A673 (cell line): Measurements from ENCODE around the gene TEAD3. TPM values are rescaled to one million over a fixed set of nuclear protein-coding genes. Genes with fewer than 3 reads are reported as not detected.

Source experiments
- Bru-seq: library from RNA; stranded (reverse); fragments of 400-500 nt; gene quantifications from one replicate; lab custom pipeline; 2021; lab: Mats Ljungman, UMichigan
- BruChase-seq, 2 experiments: library from RNA; stranded (reverse); fragments of 400-500 nt; gene quantifications; one replicate each; lab custom pipeline; 2021; lab: Mats Ljungman, UMichigan
- BruUV-seq: library from RNA; stranded (reverse); fragments of 400-500 nt; replicated peaks from 2 replicates; lab custom pipeline; 2021; lab: Mats Ljungman, UMichigan
- CTCF ChIA-PET: fragments of 300-600 bp; sonication (Branson Sonifier 250); formaldehyde crosslinking; loops from one replicate; lab custom pipeline; 2022; ENCODE audit warnings: antibody characterized with exemption; lab: Charles Lee
- POLR2A ChIA-PET: fragments of 300-600 bp; sonication (Branson Sonifier 250); formaldehyde crosslinking; loops from one replicate; lab custom pipeline; 2022; ENCODE audit warnings: antibody characterized with exemption; ENCODE audit not compliant: low non-redundant PET; lab: Charles Lee
- DNase-seq: peaks from one replicate; pipeline ENCODE4 v3.0.0-alpha.2; 2015; ENCODE audit warnings: low spot score
- H3K27ac ChIP-seq: fragments of 200-600 bp; sonication (generic); 2 replicates; pipeline ENCODE4 v1.5.1; 2016; ENCODE audit warnings: mixed run types, low read depth, mild to moderate bottlenecking, mixed read lengths, antibody characterized with exemption, low read length; ENCODE audit not compliant: poor library complexity, severe bottlenecking
- H3K27me3 ChIP-seq: fragments of 200-600 bp; sonication (generic); replicated peaks from 2 replicates; pipeline ENCODE4 v1.6.1; 2017; ENCODE audit warnings: mixed run types, low read depth, mild to moderate bottlenecking, mixed read lengths, antibody characterized with exemption, low read length; ENCODE audit not compliant: insufficient read depth, poor library complexity
- H3K36me3 ChIP-seq: fragments of 200-600 bp; sonication (generic); 2 replicates; pipeline ENCODE4 v1.6.1; 2016; ENCODE audit warnings: mixed run types, mild to moderate bottlenecking, mixed read lengths, antibody characterized with exemption, low read length; ENCODE audit not compliant: insufficient read depth, poor library complexity, severe bottlenecking
- H3K4me1 ChIP-seq: fragments of 200-600 bp; sonication (generic); 2 replicates; pipeline ENCODE4 v1.6.1; 2017; ENCODE audit warnings: mixed run types, mild to moderate bottlenecking, mixed read lengths, antibody characterized with exemption, low read length; ENCODE audit not compliant: insufficient read depth, poor library complexity, severe bottlenecking
- H3K4me3 ChIP-seq: fragments of 200-600 bp; sonication (generic); 2 replicates; pipeline ENCODE4 v1.5.1; 2016; ENCODE audit warnings: low read depth, mixed run types, mild to moderate bottlenecking, mixed read lengths, low read length; ENCODE audit not compliant: poor library complexity, severe bottlenecking
- H3K9me3 ChIP-seq: fragments of 200-600 bp; sonication (generic); 2 replicates; pipeline ENCODE4 v1.6.1; 2016; ENCODE audit warnings: mixed run types, low read depth, mild to moderate bottlenecking, mixed read lengths, antibody characterized with exemption, low read length; ENCODE audit not compliant: poor library complexity, severe bottlenecking
- EZH2 ChIP-seq: fragments of 200-600 bp; sonication (generic); IDR thresholded peaks from 2 replicates; pipeline ENCODE4 v1.6.1; 2017; ENCODE audit warnings: borderline replicate concordance, low read depth, mild to moderate bottlenecking, mixed read lengths, antibody characterized with exemption, low read length; ENCODE audit not compliant: poor library complexity, severe bottlenecking
- intact Hi-C: fragments of 100-400 bp; cut with micrococcal nuclease; formaldehyde crosslinking; loops from one replicate; pipeline ENCODE4 v1.10.0; 2022; ENCODE audit not compliant: unreplicated experiment
- long read RNA-seq: library from polyadenylated mRNA; stranded (forward); transcript quantifications from one replicate; pipeline ENCODE4 v2.0.0, GENCODE V29; 2022
- total RNA-seq: library from RNA; stranded (reverse); gene quantifications from 2 replicates; pipeline ENCODE4 v1.2.3, GENCODE V29; 2021
- TF ChIP-seq, protein P1 (sequence below): fragments of 300-800, 200-600 bp; sonication (generic); conservative IDR thresholded peaks from 2 replicates; pipeline ENCODE4 v1.5.1; 2017; ENCODE audit warnings: low read depth, mild to moderate bottlenecking, antibody characterized with exemption, low read length, moderate library complexity, mixed read lengths

TEAD3 gene
- total RNA-seq = 10.3 and 17.0 TPM in 2 replicates
- Bru-seq, nascent RNA = percentile 47 among the genes with signal in this experiment
- percentile 63 among the genes with signal in this experiment for BruChase-seq, experiment 1, labeled RNA remaining after a 2-hour chase
- percentile 50 among the genes with signal in this experiment for BruChase-seq, experiment 2, labeled RNA remaining after a 6-hour chase
- long read RNA-seq, partial matches to known transcripts = 10 of 26 reads
- long read RNA-seq, other reads (novel, unspliced or antisense) = 16 of 26 reads

- BruUV-seq = no TSS peak
- Histone ChIP-seq H3K36me3 (no peaks in the 10 kb centered on the region), H3K9me3 (no peaks in the 10 kb centered on the region), H3K4me1 (peaks cover 36% of the 10 kb centered on the region), H3K27ac (peak within 1 kb of the TSS; percentile 78), H3K4me3 (peak within 1 kb of the TSS; percentile 71), H3K27me3 (no peaks in the 10 kb centered on the region)
- DNase-seq = peak; percentile 56
- ChIA-PET CTCF (interaction anchor here (0.5 kb wide), 1 partner anchor 10 kb away, joined by 10 read pairs; no protein-coding TSS in a partner anchor), POLR2A (no interaction called here)
- intact Hi-C loops = no loop called here
- TF ChIP-seq EZH2 = no peak
- TF ChIP-seq, protein P1, sequence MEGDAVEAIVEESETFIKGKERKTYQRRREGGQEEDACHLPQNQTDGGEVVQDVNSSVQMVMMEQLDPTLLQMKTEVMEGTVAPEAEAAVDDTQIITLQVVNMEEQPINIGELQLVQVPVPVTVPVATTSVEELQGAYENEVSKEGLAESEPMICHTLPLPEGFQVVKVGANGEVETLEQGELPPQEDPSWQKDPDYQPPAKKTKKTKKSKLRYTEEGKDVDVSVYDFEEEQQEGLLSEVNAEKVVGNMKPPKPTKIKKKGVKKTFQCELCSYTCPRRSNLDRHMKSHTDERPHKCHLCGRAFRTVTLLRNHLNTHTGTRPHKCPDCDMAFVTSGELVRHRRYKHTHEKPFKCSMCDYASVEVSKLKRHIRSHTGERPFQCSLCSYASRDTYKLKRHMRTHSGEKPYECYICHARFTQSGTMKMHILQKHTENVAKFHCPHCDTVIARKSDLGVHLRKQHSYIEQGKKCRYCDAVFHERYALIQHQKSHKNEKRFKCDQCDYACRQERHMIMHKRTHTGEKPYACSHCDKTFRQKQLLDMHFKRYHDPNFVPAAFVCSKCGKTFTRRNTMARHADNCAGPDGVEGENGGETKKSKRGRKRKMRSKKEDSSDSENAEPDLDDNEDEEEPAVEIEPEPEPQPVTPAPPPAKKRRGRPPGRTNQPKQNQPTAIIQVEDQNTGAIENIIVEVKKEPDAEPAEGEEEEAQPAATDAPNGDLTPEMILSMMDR = peak; percentile 14; the same call in 1 of the 2 replicates
These were observed at the start of gene TEAD3 for GRCh38 chr6:35496841-35497570. Gene TEAD3 (minus strand): TSS chr6:35497079.

- no peak for DNase-seq
- no peak for TF ChIP-seq EZH2
- TF ChIP-seq, protein P1 = no peak
- Histone ChIP-seq H3K9me3 (no peaks in the 10 kb centered on the region), H3K27me3 (no peaks in the 10 kb centered on the region), H3K27ac (no peak overlapping the region), H3K4me1 (no peaks in the 10 kb centered on the region), H3K4me3 (no peak overlapping the region), H3K36me3 (no peaks in the 10 kb centered on the region)
- no TSS peak for BruUV-seq
- ChIA-PET CTCF (no interaction called here), POLR2A (no interaction called here)
- intact Hi-C loops = no loop called here
These were observed 48.0 kb upstream of the TEAD3 start for GRCh38 chr6:35544769-35545361.

GRCh38 chr6:35543459-35544193, 46.7 kb upstream of the TEAD3 start:
- ChIA-PET POLR2A (no interaction called here), CTCF (no interaction called here)
- intact Hi-C loops = no loop called here
- no TSS peak for BruUV-seq
- no peak for DNase-seq
- TF ChIP-seq, protein P1 = no peak
- no peak for TF ChIP-seq EZH2
- H3K4me1 ChIP-seq = no peaks in the 10 kb centered on the region
- no peak overlapping the region for H3K27ac ChIP-seq
- H3K4me3 ChIP-seq = no peak overlapping the region
- no peaks in the 10 kb centered on the region for H3K9me3 ChIP-seq
- no peaks in the 10 kb centered on the region for H3K36me3 ChIP-seq
- H3K27me3 ChIP-seq = no peaks in the 10 kb centered on the region
